ENCODE results near the gene MGAT2.
"Not testable (repeated sequence)": the region's sequence is repeated elsewhere in the genome, so short reads cannot be mapped to it uniquely, and the experiment has no call there.

Gene MGAT2

DNA sequence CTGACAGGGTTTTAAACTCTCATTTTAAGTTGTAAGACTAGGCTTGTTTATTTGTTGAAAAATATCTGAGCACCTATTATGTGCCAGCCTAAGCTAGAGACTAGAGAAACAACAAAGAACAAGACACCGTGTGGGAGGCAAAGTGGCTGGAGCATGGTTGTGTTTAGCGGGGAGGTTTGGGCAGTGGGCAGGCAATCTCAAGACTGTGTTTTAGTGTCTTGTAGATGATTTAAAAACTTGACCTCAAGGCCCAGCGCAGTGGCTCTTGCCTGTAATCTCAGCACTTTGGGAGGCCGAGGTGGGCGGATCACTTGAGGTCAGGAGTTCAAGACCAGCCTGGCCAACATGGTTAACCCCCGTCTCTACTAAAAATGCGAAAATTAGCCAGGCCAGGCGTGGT lies 7.9 kb upstream of the MGAT2 start:
- DNase-seq, result no peak

GRCh38 chr14:49614196-49614595 lies 6.4 kb upstream of the MGAT2 start:
- no peak for DNase-seq

GRCh38 chr14:49615776-49616175 lies 4.8 kb upstream of the MGAT2 start:
- no peak for DNase-seq

DNA sequence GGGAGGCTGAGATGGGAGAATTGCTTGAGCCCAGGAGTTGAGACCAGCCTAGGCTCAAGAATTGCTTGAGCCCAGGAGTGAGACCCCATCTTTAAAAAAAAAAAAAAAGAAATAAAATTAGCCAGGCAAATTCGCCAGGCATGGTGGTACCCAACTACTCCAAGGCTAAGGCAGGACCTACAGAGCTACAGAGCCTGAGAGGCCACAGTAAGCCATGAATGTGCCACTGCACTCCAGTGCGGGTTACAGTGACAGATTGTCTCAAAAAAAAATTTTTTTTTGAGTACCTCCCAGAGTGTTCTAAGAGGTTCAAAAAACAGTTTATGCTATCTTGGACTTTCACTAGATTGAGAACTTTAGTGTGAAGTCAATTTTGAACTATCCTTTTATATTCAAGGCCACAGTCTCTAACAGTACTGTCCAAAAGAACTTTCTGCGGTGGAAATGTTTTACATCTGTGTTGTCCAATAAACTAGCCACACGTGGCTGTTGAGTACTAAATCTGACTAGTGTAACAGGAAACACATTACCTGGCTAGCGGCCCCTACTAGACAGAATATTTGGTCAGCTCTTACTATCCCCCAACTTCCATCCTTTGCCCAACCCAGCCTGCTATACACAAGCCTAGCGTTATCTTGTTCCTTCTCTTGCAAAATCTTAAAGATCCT lies 2.6 kb upstream of the MGAT2 start:
- no peak for DNase-seq

DNA sequence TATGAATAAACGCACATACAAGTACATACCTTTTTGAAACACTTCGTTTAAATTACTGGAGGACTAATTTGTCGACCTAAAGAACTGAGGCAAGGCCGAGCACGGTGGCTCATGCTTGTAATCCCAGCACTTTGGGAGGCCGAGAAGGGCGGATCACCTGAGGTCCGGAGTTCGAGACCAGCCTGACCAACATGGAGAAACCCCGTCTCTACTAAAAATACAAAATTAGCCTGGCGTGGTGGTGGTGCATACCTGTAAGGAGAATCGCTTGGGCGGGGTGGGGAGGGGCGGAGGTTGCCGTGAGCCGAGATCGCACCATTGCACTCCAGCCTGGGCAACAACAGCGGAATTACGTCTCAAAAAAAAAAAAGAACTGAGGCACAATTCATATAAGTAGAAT lies 1.3 kb upstream of the MGAT2 start:
- DNase-seq, result not testable (repeated sequence)

DNA sequence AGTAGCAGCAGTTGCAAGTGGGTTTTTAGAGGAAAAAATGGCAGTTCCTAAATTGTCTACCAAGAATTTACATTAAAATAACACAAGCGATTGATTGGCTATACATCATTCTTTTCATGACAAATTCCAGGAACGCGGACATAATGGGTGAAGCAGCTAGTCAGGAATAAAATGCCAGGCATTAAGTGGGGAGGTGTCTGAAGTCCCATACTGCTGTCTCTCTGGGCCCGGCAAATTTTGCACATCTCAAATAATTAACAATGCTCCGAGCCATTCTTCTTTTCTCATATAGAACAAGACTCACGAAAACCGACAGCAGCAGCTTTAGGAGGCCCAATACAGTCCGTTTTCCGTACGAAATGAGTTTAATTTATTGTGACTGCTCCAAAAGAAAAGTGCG lies 869 bp upstream of the MGAT2 start:
- no peak for DNase-seq

GRCh38 chr14:49621114-49621881 lies 699 bp downstream of the MGAT2 start:
- DNase-seq, result no peak

DNA sequence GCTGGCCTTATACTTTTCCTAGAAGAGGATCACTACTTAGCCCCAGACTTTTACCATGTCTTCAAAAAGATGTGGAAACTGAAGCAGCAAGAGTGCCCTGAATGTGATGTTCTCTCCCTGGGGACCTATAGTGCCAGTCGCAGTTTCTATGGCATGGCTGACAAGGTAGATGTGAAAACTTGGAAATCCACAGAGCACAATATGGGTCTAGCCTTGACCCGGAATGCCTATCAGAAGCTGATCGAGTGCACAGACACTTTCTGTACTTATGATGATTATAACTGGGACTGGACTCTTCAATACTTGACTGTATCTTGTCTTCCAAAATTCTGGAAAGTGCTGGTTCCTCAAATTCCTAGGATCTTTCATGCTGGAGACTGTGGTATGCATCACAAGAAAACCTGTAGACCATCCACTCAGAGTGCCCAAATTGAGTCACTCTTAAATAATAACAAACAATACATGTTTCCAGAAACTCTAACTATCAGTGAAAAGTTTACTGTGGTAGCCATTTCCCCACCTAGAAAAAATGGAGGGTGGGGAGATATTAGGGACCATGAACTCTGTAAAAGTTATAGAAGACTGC lies 1.5 kb downstream of the MGAT2 start:
- DNase-seq, result no peak

GRCh38 chr14:49623387-49623786 lies 2.8 kb downstream of the MGAT2 start:
- no peak for DNase-seq

DNA sequence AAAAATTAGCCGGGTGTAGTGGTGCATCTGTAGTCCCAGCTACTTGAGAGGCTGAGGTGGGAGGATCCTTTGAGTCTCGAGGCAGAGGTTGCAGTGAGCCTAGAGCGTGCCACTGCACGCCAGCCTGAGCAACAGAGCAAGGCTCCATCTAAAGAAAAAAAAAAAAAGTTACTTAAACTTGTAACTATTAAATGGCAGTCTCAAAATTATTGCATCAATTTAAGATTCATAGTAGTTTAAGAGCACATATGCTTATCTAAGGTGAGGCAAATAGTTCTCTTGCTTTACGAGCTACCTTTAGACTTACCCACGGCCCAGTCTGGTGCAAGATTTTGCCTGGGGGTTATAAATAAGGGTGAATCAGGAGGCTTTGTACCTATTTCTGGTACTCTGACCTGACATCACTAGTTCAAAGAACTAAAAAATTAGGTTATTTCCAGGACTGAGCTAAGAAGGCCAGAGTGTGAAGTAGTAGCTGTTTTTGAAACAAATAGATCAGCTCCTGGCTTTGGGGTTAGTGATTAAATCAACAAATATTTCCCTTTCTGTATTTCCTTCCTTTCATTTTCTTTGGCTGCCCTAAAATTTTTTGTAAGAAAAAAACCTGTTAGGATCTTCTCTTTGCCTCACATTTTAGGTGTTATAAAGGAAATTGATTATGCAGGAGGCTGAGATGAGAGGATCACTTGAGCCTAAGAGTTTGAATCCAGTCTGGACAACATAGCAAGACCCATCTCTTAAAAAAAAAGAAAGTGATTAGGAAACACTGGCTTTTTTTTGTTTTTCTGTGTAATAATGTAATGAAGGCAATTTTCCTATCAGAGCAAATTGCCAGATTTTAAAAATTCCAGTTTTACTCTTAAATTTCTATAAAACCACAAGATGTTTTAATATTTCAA lies 3.6 kb downstream of the MGAT2 start:
- DNase-seq, result peak; percentile 71

DNA sequence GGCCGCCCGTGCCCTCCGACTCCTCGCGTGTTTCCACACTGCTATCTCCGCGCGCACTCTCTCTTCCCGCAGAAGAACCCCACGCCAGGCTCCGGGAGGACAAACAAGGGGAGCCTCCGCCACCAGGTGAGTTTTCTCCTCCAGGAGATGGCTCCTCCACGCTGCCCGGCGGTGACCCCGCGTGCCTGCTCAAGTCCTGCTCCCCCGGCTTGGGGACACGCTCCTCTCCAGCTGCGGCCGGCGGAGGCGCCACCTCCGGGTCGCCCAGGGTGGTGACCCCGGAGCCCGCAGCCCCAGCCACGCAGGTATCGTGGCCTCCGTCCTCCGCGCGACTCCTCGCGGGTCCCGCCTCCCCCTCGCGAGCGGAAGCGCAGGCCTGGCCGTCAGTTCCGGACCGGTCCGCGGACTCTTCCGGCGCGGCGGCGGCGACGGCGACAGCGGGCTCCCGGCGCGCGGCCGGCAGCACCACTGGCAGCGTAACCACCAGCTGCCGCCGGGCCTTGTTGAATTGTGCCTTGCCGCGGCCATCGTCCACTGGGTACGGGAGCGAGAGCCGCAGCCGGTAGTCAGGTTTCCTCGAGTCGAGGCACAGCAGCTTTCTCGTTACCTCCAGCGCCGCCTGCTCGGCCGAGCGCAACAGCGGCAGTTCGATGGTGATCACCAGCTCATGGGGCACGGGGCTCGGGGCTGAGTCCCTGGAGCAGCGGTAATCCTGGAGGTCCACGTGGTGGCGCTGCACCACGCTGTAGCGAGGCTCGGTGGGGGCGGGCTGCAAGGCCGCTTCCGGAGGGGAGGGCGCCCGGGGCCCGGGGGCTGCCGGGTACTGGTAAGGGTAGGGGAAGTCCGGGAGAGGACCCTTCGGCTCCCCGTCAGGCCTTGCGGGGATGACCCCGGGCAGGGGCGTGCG lies 13.3 kb downstream of the MGAT2 start:
- peak; percentile 96 for DNase-seq

GRCh38 chr14:49634547-49635334 lies 14.1 kb downstream of the MGAT2 start, which contains the start of gene DNAAF2:
DNAAF2 (minus strand) TSS chr14:49635244; CDS start chr14:49635149, 95 bp downstream.
- DNase-seq, result peak; percentile 81

GRCh38 chr14:49636866-49637265 lies 16.3 kb downstream of the MGAT2 start:
- no peak for DNase-seq

DNA sequence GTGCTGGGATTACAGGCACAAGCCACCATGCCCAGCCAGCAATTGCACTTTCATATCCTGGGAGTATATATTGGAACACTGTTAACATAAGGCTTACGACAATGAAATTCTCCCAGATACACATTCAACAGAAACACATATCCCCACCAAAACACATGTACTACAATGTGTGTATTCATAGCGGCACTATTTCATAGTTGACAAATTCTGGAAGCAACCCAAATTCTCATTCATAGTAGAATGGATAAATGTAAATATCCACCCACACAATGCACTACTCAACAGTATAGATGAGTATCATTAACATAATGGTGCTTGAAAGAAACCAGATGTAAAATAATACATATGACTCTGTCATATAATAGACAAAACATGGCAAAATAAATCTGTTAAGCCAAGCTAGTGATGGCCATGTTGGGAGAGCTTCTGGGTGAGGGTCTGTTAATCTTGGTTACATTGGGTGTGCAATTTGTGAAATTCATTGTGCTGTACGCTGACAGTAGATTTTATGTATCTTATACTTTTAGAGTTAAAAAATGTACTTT lies 17.0 kb downstream of the MGAT2 start:
- DNase-seq, result no peak

GRCh38 chr14:49640540-49641417 lies 20.2 kb downstream of the MGAT2 start:
- no peak for DNase-seq

DNA sequence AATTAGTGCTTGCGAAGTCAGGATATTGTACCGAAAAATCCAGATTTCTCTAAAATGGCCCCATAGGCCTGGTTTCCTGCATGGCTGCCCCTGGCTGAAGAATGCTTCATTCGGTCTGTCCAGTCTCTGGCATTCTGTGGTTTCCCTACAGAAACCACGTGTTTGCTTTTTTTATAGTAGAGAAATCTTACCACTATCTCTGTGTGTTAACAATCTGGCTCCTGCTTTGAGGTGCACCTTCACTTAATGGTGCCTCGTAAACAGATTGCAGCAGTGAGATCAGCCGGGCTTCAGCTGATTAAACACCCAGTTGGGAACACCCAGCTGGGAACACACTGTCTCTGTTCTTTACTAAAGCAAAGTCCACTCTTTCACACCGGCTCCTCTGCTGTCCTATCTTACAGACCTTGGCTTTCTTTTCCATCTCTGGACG lies 21.1 kb downstream of the MGAT2 start:
- DNase-seq, result no peak

- no peak for DNase-seq
Measured at GRCh38 chr14:49642163-49642562, 21.6 kb downstream of the MGAT2 start.

DNA sequence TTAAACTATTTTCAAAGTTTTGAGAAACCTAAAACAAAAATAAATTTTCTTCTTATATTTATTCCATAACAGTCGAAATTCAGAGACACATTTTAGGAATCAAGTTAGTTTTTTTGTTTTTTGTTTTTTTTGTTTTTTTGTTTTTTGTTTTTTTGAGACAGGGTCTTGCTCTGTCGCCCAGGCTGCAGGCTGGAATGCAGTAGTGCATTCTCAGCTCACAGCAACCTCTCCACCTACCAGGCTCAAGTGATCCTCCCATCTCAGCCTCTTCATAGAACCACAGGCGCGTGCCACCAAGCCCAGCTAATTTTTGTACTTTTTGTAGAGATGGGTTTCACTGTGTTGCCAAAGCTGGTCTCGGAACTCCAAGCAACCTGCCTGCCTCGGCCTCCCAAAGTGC lies 32.9 kb downstream of the MGAT2 start:
- no peak for DNase-seq

DNA sequence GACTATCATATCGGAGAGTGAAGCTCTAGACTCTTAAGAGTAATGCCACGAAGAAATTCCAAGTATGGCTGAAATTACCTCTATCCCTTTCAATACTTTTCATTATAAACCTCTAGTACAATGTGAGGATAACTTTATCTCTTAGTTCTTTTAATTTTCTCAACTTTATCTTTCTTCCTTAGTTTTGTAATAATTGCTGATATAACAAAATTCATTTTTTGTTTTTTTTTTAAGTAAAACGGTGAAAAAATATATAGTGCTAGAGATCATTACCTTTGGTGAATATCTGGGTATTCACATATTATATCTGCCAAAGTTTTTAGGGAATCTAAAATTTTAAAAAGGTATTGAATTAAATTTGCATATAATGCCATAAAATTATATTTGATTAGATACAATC lies 33.9 kb downstream of the MGAT2 start:
- DNase-seq, result no peak

GRCh38 chr14:49657500-49657899 lies 36.9 kb downstream of the MGAT2 start:
- DNase-seq, result not testable (repeated sequence)

Data from CD4-positive, alpha-beta T cell treated with Interleukin-12 subunit alpha and Interleukin-12 subunit beta, for 1 hour (primary cell).